ENCODE measurements around the gene CLEC10A. TPM values are rescaled to one million over a fixed set of nuclear protein-coding genes. Genes with fewer than 3 reads are reported as not detected.

The CLEC10A gene
- total and polyA plus RNA-seq, 2 donors (not counting 3 experiments of a cell fraction or from before 2014, with no cell fraction given): 0.14 TPM; not detected in 1

- Histone ChIP-seq H3K9me3 (replicated peaks; ENCODE audit: control insufficient read depth, insufficient read depth, low read length) (no peaks in the 10 kb centered on the region), H3K4me2 (ENCODE audit: insufficient read depth, low read length) (no peak overlapping the region), H3K36me3 (ENCODE audit: control insufficient read depth in 2 of 2, extremely low read depth in 1 of 2, insufficient read depth in 2 of 2, low read length in 2 of 2) (no peaks in the 10 kb centered on the region), H3K9me1 (replicated peaks; ENCODE audit: control insufficient read depth, extremely low read depth, insufficient read depth, low read length) (no peaks in the 10 kb centered on the region), H3K79me2 (ENCODE audit: control insufficient read depth, insufficient read depth, low read length) (no peaks in the 10 kb centered on the region), H4K20me1 (replicated peaks; ENCODE audit: control insufficient read depth, extremely low read depth, insufficient read depth, low read length) (no peaks in the 10 kb centered on the region), H3K4me3 (replicated peaks in 1 of 3; ENCODE audit: insufficient read depth in 1 of 3, low read depth in 1 of 3, low read length in 3 of 3) (no peak overlapping the region), H2AFZ (ENCODE audit: low read depth, low read length) (no peak overlapping the region), H3K4me1 (ENCODE audit: control insufficient read depth, extremely low read depth, insufficient read depth, low read length) (no peaks in the 10 kb centered on the region), H3K27ac (ENCODE audit: insufficient read depth, low read depth, low read length) (no peak overlapping the region), H3K27me3 (ENCODE audit: control insufficient read depth in 2 of 2, insufficient read depth in 2 of 2, low read length in 2 of 2) (peaks cover 0 to 1% of the 10 kb centered on the region in 2 experiments), H3K9ac (replicated peaks; ENCODE audit: extremely low read depth, insufficient read depth, low read length) (no peak overlapping the region)
- no peak for DNase-seq (ENCODE audit: low read depth, low spot score)
- FAIRE-seq: no peak
- dilution Hi-C loops (cut with MboI; ENCODE audit: extremely low pct_ligation_motif_present, low sequenced_read_pairs) (no loop called here), intact Hi-C loops (cut with micrococcal nuclease) (no loop called here)
- BruUV-seq (replicated peaks): no TSS peak
- ChIA-PET CTCF (interaction anchor here (1.0 kb wide), 1 partner anchor 21 kb away, joined by 3 read pairs; no protein-coding TSS in a partner anchor), POLR2A (no interaction called here)
- no peak for TF ChIP-seq CTCF (IDR thresholded peaks at IDR 0.05; ENCODE audit: extremely low read depth in 1 of 2, insufficient read depth in 1 of 2, low read depth in 1 of 2, low read length in 2 of 2)
- no peak for TF ChIP-seq POLR2A (IDR thresholded peaks at IDR 0.05; ENCODE audit: low read depth, low read length)
- no peak for TF ChIP-seq FOS (IDR thresholded peaks at IDR 0.05; ENCODE audit: borderline replicate concordance, insufficient read depth, low read length)
- no peak for TF ChIP-seq JUN (IDR thresholded peaks at IDR 0.05; ENCODE audit: borderline replicate concordance, insufficient read depth, insufficient read length, low read depth)
These were observed 31.9 kb upstream of the CLEC10A start for GRCh38 chr17:7111784-7112509.

Measured in endothelial cell of umbilical vein (primary cell).